ENCODE data around the gene DYNC1I1.

DNA sequence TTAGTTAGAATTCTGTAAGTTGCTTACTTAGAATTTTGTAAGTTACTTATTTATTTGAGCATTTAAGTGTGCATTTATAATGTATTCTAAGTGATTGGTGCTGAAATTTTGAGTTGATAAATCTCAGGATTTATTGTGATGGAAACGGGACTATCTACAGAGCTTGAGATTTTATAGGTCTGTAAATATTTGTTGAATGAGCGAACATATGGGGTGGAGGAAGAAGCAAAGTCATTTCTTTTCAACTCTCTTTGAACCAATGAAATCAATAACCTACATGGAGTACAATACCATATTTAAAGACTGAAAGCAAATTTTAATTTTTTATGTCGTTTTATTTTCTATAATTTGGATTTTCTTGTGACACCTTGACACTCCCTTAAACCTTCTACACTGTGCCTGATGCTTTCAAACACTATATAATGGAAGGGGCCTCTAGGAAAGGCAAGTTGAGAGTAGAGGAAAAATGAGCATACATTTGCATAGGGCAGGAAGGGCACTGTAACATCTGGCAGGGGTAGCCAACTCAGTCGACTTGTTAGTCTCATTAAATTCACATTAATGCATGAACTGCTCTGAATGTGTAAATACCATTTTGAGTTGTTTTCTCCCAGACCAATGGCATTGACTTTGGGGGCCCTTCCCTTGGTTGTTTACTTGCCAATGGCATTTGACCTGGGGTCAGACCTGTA lies 204.2 kb downstream of the DYNC1I1 start:
- TF ChIP-seq, protein P1, sequence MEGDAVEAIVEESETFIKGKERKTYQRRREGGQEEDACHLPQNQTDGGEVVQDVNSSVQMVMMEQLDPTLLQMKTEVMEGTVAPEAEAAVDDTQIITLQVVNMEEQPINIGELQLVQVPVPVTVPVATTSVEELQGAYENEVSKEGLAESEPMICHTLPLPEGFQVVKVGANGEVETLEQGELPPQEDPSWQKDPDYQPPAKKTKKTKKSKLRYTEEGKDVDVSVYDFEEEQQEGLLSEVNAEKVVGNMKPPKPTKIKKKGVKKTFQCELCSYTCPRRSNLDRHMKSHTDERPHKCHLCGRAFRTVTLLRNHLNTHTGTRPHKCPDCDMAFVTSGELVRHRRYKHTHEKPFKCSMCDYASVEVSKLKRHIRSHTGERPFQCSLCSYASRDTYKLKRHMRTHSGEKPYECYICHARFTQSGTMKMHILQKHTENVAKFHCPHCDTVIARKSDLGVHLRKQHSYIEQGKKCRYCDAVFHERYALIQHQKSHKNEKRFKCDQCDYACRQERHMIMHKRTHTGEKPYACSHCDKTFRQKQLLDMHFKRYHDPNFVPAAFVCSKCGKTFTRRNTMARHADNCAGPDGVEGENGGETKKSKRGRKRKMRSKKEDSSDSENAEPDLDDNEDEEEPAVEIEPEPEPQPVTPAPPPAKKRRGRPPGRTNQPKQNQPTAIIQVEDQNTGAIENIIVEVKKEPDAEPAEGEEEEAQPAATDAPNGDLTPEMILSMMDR (IDR thresholded peaks at IDR 0.05 in 4 of 5, conservative IDR thresholded peaks at IDR 0.05 in 1 of 5): no peak
- no peak for TF ChIP-seq POLR2A (IDR thresholded peaks at IDR 0.05)

Data from gastrocnemius medialis (tissue), 4 donors.